SU-DHL-6 (cell line): ENCODE data around the gene SLC7A8.

Experiments used
- CTCF ChIP-seq: fragments of 200-600 bp; sonication (generic); IDR thresholded peaks from one replicate; pipeline ENCODE4 v1.5.1; 2017; ENCODE audit warnings: antibody characterized with exemption, mild to moderate bottlenecking, low read length, moderate library complexity; ENCODE audit not compliant: insufficient read depth, poor library complexity, severe bottlenecking
- EZH2phosphoT487 ChIP-seq: fragments of 200-600 bp; sonication (generic), shearing (Covaris generic); conservative IDR thresholded peaks from 2 replicates; pipeline ENCODE4 v1.6.1; 2018; ENCODE audit warnings: mild to moderate bottlenecking, antibody characterized with exemption, low read length, moderate library complexity, mixed read lengths

GRCh38 chr14:23181453-23181852, 2.0 kb downstream of the SLC7A8 start:
- TF ChIP-seq CTCF: no peak
- TF ChIP-seq EZH2phosphoT487: no peak
